Esophagus muscularis mucosa (tissue), 4 donors: ENCODE data around the gene EIF4EBP2. TPM values are rescaled to one million over a fixed set of nuclear protein-coding genes. Genes with fewer than 3 reads are reported as not detected.
A peak's percentile ranks its signal among the peaks of the same experiment; 100 is the strongest.

Source experiments
- DNase-seq: peaks from one replicate; pipeline ENCODE4 v3.0.0-alpha.2; 2017; ENCODE audit errors: extremely low spot score
- H3K27ac ChIP-seq, 4 donors: fragments of 200-600 bp; sonication (generic); replicated peaks in 1 of 4; 1 replicate in 3 of 4; 2 replicates in 1 of 4; pipeline ENCODE4 v1.5.1; 2016 to 2019; ENCODE audit warnings: mild to moderate bottlenecking in 1 of 4
- H3K27me3 ChIP-seq, 4 donors: fragments of 200-600 bp; sonication (generic); one replicate each; pipeline versions ENCODE4 v1.5.1 to v1.6.0; 2016 to 2019
- H3K36me3 ChIP-seq, 4 donors: fragments of 200-600 bp; sonication (generic); one replicate each; pipeline ENCODE4 v1.5.1; 2016 to 2019
- H3K4me1 ChIP-seq, 4 donors: fragments of 200-600 bp; sonication (generic); one replicate each; pipeline ENCODE4 v1.5.1; 2016 to 2019
- H3K4me3 ChIP-seq, 4 donors: fragments of 200-600 bp; sonication (generic); 1 replicate in 2 of 4; 2 replicates in 2 of 4; pipeline ENCODE4 v1.5.1; 2016 to 2019; ENCODE audit warnings: mild to moderate bottlenecking in 4 of 4, moderate library complexity in 1 of 4
- H3K9me3 ChIP-seq, 4 donors: fragments of 200-600 bp; sonication (generic); 1 replicate in 3 of 4; 2 replicates in 1 of 4; pipeline ENCODE4 v1.5.1; 2016 to 2019
- EP300 ChIP-seq: sonication (generic); formaldehyde crosslinking; IDR thresholded peaks from one replicate; pipeline ENCODE4 v1.6.1; 2017; ENCODE audit warnings: antibody characterized with exemption
- POLR2A ChIP-seq: fragments of 450-650 bp; IDR thresholded peaks from one replicate; pipeline ENCODE4 v1.6.1; 2017; ENCODE audit warnings: antibody characterized with exemption, moderate library complexity, mild to moderate bottlenecking, low read depth
- POLR2AphosphoS5 ChIP-seq, 2 donors: sonication (generic); formaldehyde crosslinking; IDR thresholded peaks; one replicate each; pipeline ENCODE4 v1.6.1; 2017; ENCODE audit warnings: antibody characterized with exemption in 2 of 2
- WGBS: methylation state at CpG from one replicate; pipeline ENCODE4 v1.1.5; 2018; 5-methylcytosine and 5-hydroxymethylcytosine counted together
- intact Hi-C: fragments of 100-400 bp; cut with DNase I; formaldehyde crosslinking; loops from one replicate; pipeline ENCODE4 v1.15.1; 2023
- total RNA-seq, 4 donors: library from RNA; depleted of rRNA; stranded (reverse); fragments of >200 nt; gene quantifications; one replicate each; pipeline versions ENCODE4 v1.1.0 to v1.2.1, GENCODE V29; 2016
- TF ChIP-seq, protein P1 (sequence below), 3 experiments: fragments of 200-600 bp in 2 of 3; fragments of 450-650 bp in 1 of 3; sonication (generic) in 2 of 3; IDR thresholded peaks; one replicate each; pipeline ENCODE4 v1.5.1; 2017 to 2019; ENCODE audit warnings: antibody characterized with exemption in 3 of 3, mild to moderate bottlenecking in 2 of 3, moderate library complexity in 1 of 3

The EIF4EBP2 gene
- total RNA-seq, 4 donors from 2014 or later: 73.6 to 99.9 (median 78.4) TPM

DNA sequence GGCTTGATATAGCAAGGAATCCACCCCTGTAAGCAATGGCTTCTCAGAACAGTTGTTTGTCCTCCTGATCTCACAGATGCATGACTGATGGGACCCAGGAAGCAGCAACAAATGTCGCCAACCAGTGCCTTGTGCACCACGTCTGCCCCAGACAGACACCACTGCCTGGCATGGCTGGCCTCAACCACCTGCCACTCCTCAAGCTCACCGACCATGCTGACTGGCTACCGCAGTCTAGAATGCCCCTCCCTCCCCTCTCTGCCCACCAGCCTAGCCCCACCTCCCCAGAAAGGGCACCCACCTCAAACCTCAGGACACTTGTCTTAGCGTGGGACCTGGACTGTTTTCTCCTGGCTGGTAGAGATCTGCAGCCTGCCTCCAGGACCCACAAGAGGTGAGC lies 45.5 kb upstream of the EIF4EBP2 start:
- intact Hi-C loops: no loop called here
- 90% methylated on average over 2 of the region's 5 CpGs for WGBS
- no peaks in the 10 kb centered on the region for H3K36me3 ChIP-seq
- no peak overlapping the region for H3K27ac ChIP-seq
- no peak for DNase-seq
- H3K4me1 ChIP-seq: peaks cover under 1 to 19% (median 9%) of the 10 kb centered on the region in 4 donors
- H3K4me3 ChIP-seq: no peak overlapping the region
- H3K9me3 ChIP-seq: no peaks in the 10 kb centered on the region
- no peaks in the 10 kb centered on the region for H3K27me3 ChIP-seq
- TF ChIP-seq, protein P1, sequence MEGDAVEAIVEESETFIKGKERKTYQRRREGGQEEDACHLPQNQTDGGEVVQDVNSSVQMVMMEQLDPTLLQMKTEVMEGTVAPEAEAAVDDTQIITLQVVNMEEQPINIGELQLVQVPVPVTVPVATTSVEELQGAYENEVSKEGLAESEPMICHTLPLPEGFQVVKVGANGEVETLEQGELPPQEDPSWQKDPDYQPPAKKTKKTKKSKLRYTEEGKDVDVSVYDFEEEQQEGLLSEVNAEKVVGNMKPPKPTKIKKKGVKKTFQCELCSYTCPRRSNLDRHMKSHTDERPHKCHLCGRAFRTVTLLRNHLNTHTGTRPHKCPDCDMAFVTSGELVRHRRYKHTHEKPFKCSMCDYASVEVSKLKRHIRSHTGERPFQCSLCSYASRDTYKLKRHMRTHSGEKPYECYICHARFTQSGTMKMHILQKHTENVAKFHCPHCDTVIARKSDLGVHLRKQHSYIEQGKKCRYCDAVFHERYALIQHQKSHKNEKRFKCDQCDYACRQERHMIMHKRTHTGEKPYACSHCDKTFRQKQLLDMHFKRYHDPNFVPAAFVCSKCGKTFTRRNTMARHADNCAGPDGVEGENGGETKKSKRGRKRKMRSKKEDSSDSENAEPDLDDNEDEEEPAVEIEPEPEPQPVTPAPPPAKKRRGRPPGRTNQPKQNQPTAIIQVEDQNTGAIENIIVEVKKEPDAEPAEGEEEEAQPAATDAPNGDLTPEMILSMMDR (IDR thresholded peaks at IDR 0.05): no peak
- TF ChIP-seq POLR2A: no peak
- TF ChIP-seq POLR2AphosphoS5 (IDR thresholded peaks at IDR 0.05): no peak
- no peak for TF ChIP-seq EP300

DNA sequence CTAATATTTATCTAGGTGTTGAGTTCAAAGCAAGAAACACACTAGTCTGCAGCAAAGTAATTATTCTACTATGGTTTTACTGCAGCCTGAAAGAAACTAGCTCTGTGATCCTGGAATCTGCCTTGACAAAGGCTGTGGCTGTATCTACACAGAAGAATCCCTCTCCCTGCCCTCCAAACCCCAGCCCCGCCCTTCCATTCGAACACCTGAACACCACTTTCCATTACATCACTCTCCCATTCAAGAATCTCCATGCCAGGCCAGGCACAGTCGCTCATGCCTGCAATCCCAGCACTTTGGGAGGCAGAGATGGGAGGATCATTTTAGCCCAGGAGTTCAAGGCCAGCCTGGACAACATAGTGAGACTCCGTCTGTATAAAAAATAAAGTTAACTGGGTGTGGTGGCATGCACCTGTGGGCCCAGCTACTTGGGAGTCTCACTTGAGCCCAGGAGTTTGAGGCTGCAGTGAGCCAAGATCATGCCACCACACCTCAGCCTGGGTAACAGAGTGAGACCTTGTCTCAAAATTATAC lies 44.9 kb upstream of the EIF4EBP2 start:
- WGBS: 92% methylated on average over 4 of the region's 4 CpGs
- DNase-seq: no peak
- intact Hi-C loops: no loop called here
- TF ChIP-seq POLR2A (no peak), EP300 (no peak), POLR2AphosphoS5 (IDR thresholded peaks at IDR 0.05) (no peak)
- TF ChIP-seq, protein P1 (IDR thresholded peaks at IDR 0.05): no peak
- Histone ChIP-seq H3K9me3 (no peaks in the 10 kb centered on the region), H3K4me1 (peaks cover 7 to 25% (median 15%) of the 10 kb centered on the region in 4 donors), H3K27ac (no peak overlapping the region), H3K27me3 (no peaks in the 10 kb centered on the region), H3K4me3 (no peak overlapping the region), H3K36me3 (no peaks in the 10 kb centered on the region)

DNA sequence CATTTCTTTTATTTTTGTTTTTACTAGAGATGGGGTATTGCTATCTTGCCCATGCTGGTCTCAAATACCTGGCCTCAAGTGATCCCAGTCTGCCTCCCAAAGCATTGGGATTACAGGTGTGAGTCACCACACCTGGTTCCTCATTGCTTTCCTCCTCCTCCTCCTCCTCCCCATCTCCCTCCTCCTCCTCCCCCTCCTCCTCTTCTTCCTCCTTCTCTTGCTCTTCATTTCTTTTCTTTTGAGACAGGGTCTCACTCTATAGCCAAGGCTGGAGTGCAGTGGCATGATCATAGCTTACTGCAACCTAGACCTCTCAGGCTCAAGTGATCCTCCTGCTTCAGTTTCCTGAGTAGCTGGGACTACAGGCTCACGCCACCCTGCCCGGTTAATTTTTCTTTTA lies 43.7 kb upstream of the EIF4EBP2 start:
- Histone ChIP-seq H3K27ac (no peak overlapping the region), H3K27me3 (no peaks in the 10 kb centered on the region), H3K36me3 (no peaks in the 10 kb centered on the region), H3K4me1 (peaks cover 12 to 30% (median 23%) of the 10 kb centered on the region in 4 donors), H3K4me3 (no peak overlapping the region), H3K9me3 (no peaks in the 10 kb centered on the region)
- intact Hi-C loops: loop anchor here (10.0 kb wide), 1 partner anchor 245 kb away; no protein-coding TSS in a partner anchor
- 100% methylated on average over 1 of the region's 2 CpGs for WGBS
- TF ChIP-seq POLR2AphosphoS5 (IDR thresholded peaks at IDR 0.05): no peak
- TF ChIP-seq, protein P1 (IDR thresholded peaks at IDR 0.05): no peak
- no peak for TF ChIP-seq EP300
- TF ChIP-seq POLR2A: no peak
- DNase-seq: no peak

DNA sequence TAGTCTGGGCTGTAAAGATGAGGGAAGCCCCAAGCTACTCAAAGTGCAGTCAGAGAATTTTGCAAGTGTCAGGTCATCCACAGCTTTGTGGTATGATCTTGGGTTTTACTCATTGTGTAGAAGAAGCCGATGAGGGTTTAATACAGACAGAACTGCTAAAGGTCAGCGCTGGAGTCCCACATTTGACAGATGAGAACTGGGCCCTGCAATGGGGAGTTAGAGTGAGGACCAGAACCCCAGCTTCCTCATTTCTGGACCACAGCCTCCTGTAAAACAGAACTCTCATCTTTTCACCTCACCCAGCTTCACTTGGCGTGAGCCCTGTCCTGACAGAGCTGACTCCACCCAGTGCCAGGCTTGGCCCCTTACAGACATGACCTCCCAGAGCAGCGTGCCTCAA lies 41.6 kb upstream of the EIF4EBP2 start:
- DNase-seq: no peak
- WGBS: 88% methylated on average over 4 of the region's 4 CpGs
- no peak overlapping the region for H3K27ac ChIP-seq
- intact Hi-C loops: loop anchor here (10.0 kb wide), 1 partner anchor 248 kb away; no protein-coding TSS in a partner anchor
- H3K4me3 ChIP-seq: no peak overlapping the region
- TF ChIP-seq POLR2A: no peak
- TF ChIP-seq, protein P1 (IDR thresholded peaks at IDR 0.05): no peak
- TF ChIP-seq EP300: no peak
- no peaks in the 10 kb centered on the region for H3K27me3 ChIP-seq
- no peaks in the 10 kb centered on the region for H3K9me3 ChIP-seq
- no peaks in the 10 kb centered on the region for H3K36me3 ChIP-seq
- peaks cover 12 to 39% (median 30%) of the 10 kb centered on the region in 4 donors for H3K4me1 ChIP-seq

DNA sequence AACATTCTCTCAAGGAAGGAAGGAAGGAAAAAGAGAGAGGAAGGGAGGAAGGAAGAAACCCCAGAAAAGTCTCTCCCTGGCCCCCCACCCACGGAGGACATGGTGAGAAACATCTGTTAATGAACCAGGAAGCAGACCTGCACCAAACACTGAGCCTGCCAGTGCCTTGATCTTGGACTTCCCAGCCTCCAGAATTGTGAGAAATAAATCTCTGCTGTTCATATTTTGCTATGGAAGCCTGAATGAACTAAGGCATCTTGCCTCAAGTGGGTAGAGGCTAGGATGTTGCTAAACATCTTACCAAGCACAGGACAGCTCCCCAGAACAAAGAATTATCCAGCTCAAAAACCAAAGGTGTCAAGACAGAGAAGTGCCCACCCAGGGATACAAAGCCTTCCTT lies 40.7 kb upstream of the EIF4EBP2 start:
- H3K36me3 ChIP-seq: no peaks in the 10 kb centered on the region
- no peaks in the 10 kb centered on the region for H3K9me3 ChIP-seq
- no peak for DNase-seq
- H3K4me3 ChIP-seq: no peak overlapping the region
- WGBS: 90% methylated on average over 1 of the region's 1 CpG
- peaks cover 12 to 36% (median 32%) of the 10 kb centered on the region in 4 donors for H3K4me1 ChIP-seq
- intact Hi-C loops: loop anchor here (10.0 kb wide), 1 partner anchor 248 kb away; no protein-coding TSS in a partner anchor
- TF ChIP-seq POLR2AphosphoS5 (IDR thresholded peaks at IDR 0.05): no peak
- peak overlapping the region; percentile 80 to 87 (median 87) for H3K27ac ChIP-seq
- no peaks in the 10 kb centered on the region for H3K27me3 ChIP-seq
